SK-N-SH (cell line): ENCODE data around the gene BMPR1B. TPM values are rescaled to one million over a fixed set of nuclear protein-coding genes. Genes with fewer than 3 reads are reported as not detected.

Experiments used
- CTCF ChIA-PET: fragments of 300-600, 350-600 bp; formaldehyde crosslinking; extraction: SDS; loops from one replicate; lab custom pipeline; 2021; lab: Yijun Ruan, JAX
- POLR2A ChIA-PET: fragments of 350-600 bp; sonication (Branson Sonifier 250); formaldehyde crosslinking; extraction: SDS; loops from one replicate; lab custom pipeline; 2020; ENCODE audit warnings: antibody characterized with exemption, inconsistent platforms; lab: Yijun Ruan, JAX
- DNase-seq: peaks from one replicate; pipeline ENCODE4 v3.0.0; 2012
- H2AFZ ChIP-seq: fragments of 200-600 bp; sonication (generic); 2 replicates; pipeline ENCODE4 v1.8.1; 2016; ENCODE audit warnings: antibody characterized with exemption, mild to moderate bottlenecking, low read depth
- H3F3A ChIP-seq: fragments of 200-600 bp; sonication (generic); replicated peaks from 2 replicates; pipeline ENCODE3; 2016; ENCODE audit warnings: antibody characterized with exemption, mild to moderate bottlenecking; ENCODE audit not compliant: insufficient read depth
- H3K27ac ChIP-seq, 2 experiments: fragments of 200-500 bp in 1 of 2; fragments of 200-600 bp in 1 of 2; sonication (Bioruptor generic) in 1 of 2; sonication (generic), shearing (Covaris generic) in 1 of 2; 2 replicates each; pipeline versions ENCODE4 v1.5.1 to v1.6.1; 2014 to 2016; ENCODE audit warnings: low read depth in 2 of 2, inconsistent platforms in 1 of 2, low read length in 1 of 2, mild to moderate bottlenecking in 1 of 2, mixed read lengths in 1 of 2
- H3K27me3 ChIP-seq: fragments of 200-600 bp; sonication (generic), shearing (Covaris generic); 2 replicates; pipeline ENCODE4 v1.6.1; 2016; ENCODE audit warnings: mixed run types; ENCODE audit not compliant: insufficient read depth
- H3K36me3 ChIP-seq, 2 experiments: fragments of 200-500 bp in 1 of 2; fragments of 200-600 bp in 1 of 2; sonication (Bioruptor generic) in 1 of 2; sonication (generic) in 1 of 2; replicated peaks in 1 of 2; 2 replicates each; pipeline versions ENCODE3 to v1.5.1; 2014 to 2016; ENCODE audit warnings: low read length in 1 of 2, mild to moderate bottlenecking in 1 of 2; ENCODE audit not compliant: insufficient read depth in 2 of 2, control insufficient read depth in 1 of 2
- H3K4me1 ChIP-seq, 2 experiments: fragments of 200-500 bp in 1 of 2; fragments of 200-600 bp in 1 of 2; sonication (Bioruptor generic) in 1 of 2; sonication (generic), shearing (Covaris generic) in 1 of 2; 2 replicates each; pipeline versions ENCODE4 v1.5.1 to v1.6.1; 2014 to 2016; ENCODE audit warnings: low read depth in 1 of 2, low read length in 1 of 2, mixed run types in 1 of 2; ENCODE audit not compliant: insufficient read depth in 2 of 2, control insufficient read depth in 1 of 2
- H3K4me2 ChIP-seq: fragments of 200-600 bp; sonication (generic), shearing (Covaris generic); 2 replicates; pipeline ENCODE4 v1.6.1; 2017; ENCODE audit warnings: mixed run types
- H3K4me3 ChIP-seq, 2 experiments: fragments of 200-500 bp in 1 of 2; fragments of 200-600 bp in 1 of 2; sonication (Bioruptor generic) in 1 of 2; sonication (generic), shearing (Covaris generic) in 1 of 2; 2 replicates each; pipeline versions ENCODE4 v1.5.1 to v1.8.1; 2014 to 2016; ENCODE audit warnings: low read depth in 2 of 2, inconsistent platforms in 1 of 2, low read length in 1 of 2, mild to moderate bottlenecking in 1 of 2, mixed read lengths in 1 of 2, moderate library complexity in 1 of 2
- H3K79me2 ChIP-seq: fragments of 200-600 bp; sonication (generic); 2 replicates; pipeline ENCODE4 v1.8.1; 2017; ENCODE audit warnings: mild to moderate bottlenecking; ENCODE audit not compliant: insufficient read depth
- H3K9ac ChIP-seq: fragments of 200-600 bp; sonication (generic); 2 replicates; pipeline ENCODE4 v1.6.1; 2017; ENCODE audit warnings: mixed run types
- H3K9me2 ChIP-seq: fragments of 200-600 bp; sonication (generic); 2 replicates; pipeline ENCODE4 v1.6.1; 2017; ENCODE audit warnings: mixed run types
- H3K9me3 ChIP-seq: fragments of 200-600 bp; sonication (generic); 2 replicates; pipeline ENCODE4 v1.6.1; 2017; ENCODE audit warnings: mixed run types, mild to moderate bottlenecking, moderate library complexity
- H4K20me1 ChIP-seq: fragments of 200-600 bp; sonication (generic); 2 replicates; pipeline ENCODE4 v1.6.1; 2017; ENCODE audit warnings: mild to moderate bottlenecking, mixed run types; ENCODE audit not compliant: insufficient read depth
- CHD2 ChIP-seq: fragments of 150-350 bp; IDR thresholded peaks from 2 replicates; pipeline ENCODE4 v1.6.1; 2018; ENCODE audit warnings: low read length; ENCODE audit not compliant: partially characterized antibody
- ELF1 ChIP-seq: IDR thresholded peaks from 2 replicates; pipeline ENCODE4 v1.4.0; 2012
- EP300 ChIP-seq, 2 experiments: IDR thresholded peaks; 2 replicates each; pipeline versions ENCODE4 v1.4.0 to v1.6.1; 2012; ENCODE audit warnings: borderline replicate concordance in 1 of 2, low read depth in 1 of 2, low read length in 1 of 2
- FOXJ3 ChIP-seq: sonication (generic); formaldehyde crosslinking; IDR thresholded peaks from 2 replicates; pipeline ENCODE4 v1.5.1; 2020; ENCODE audit warnings: mild to moderate bottlenecking, missing genetic modification reagents
- GABPA ChIP-seq: IDR thresholded peaks from 2 replicates; pipeline ENCODE4 v1.4.0; 2012; ENCODE audit warnings: low read depth, mild to moderate bottlenecking
- PBX3 ChIP-seq: IDR thresholded peaks from 2 replicates; pipeline ENCODE4; 2012
- RAD21 ChIP-seq: IDR thresholded peaks from 2 replicates; pipeline ENCODE4 v1.6.1; 2012; ENCODE audit warnings: mild to moderate bottlenecking, low read length
- SIN3A ChIP-seq: IDR thresholded peaks from 2 replicates; pipeline ENCODE4 v1.6.1; 2012; ENCODE audit warnings: low read depth, mild to moderate bottlenecking, low read length, moderate library complexity, borderline replicate concordance
- TCF12 ChIP-seq: IDR thresholded peaks from 2 replicates; pipeline ENCODE4 v1.4.0; 2012
- WGBS: methylation state at CpG from one replicate; pipeline ENCODE4 v1.1.6; 2017; ENCODE audit warnings: low lambda C conversion rate; 5-methylcytosine and 5-hydroxymethylcytosine counted together
- polyA plus RNA-seq, 3 experiments: library from polyadenylated mRNA; depleted of rRNA; stranded (reverse); fragments of >200 nt; gene quantifications; 2 replicates each; pipeline ENCODE4 v1.2.3, GENCODE V29; 2012
- TF ChIP-seq, protein P1 (sequence below): IDR thresholded peaks from 2 replicates; pipeline ENCODE4 v1.4.0; 2012; ENCODE audit warnings: low read depth
- TF ChIP-seq, protein P2 (sequence below): IDR thresholded peaks from 2 replicates; pipeline ENCODE4 v1.6.1; 2012; ENCODE audit warnings: mild to moderate bottlenecking, low read depth, low read length, moderate library complexity

BMPR1B gene
- polyA plus RNA-seq, 1 of the 3 experiments (the other 2 are of a cell fraction), result 0.16 TPM

- no peaks in the 10 kb centered on the region for H3K79me2 ChIP-seq
- no peaks in the 10 kb centered on the region for H3K9me3 ChIP-seq
- no peaks in the 10 kb centered on the region for H3F3A ChIP-seq
- no peak for DNase-seq
- no peak for TF ChIP-seq GABPA
- no peak for TF ChIP-seq SIN3A
- TF ChIP-seq PBX3, result no peak
- TF ChIP-seq CHD2, result no peak
- no peak for TF ChIP-seq ELF1
- no peak for TF ChIP-seq RAD21
- H3K27ac ChIP-seq, result no peak overlapping the region
- peaks cover 0 to 2% of the 10 kb centered on the region in 2 experiments; a peak in 1 of 4 replicates for H3K4me1 ChIP-seq
- no peak overlapping the region for H3K4me2 ChIP-seq
- no peaks in the 10 kb centered on the region for H3K9me2 ChIP-seq
- no peak overlapping the region for H2AFZ ChIP-seq
- 46% methylated on average over 1 of the region's 1 CpG for WGBS
- H3K36me3 ChIP-seq, result no peaks in the 10 kb centered on the region
- H3K9ac ChIP-seq, result no peak overlapping the region
- no peaks in the 10 kb centered on the region for H3K27me3 ChIP-seq
- CTCF ChIA-PET, result interaction anchor here (1.3 kb wide), 1 partner anchor 290 kb away, joined by 3 read pairs; no protein-coding TSS in a partner anchor
- POLR2A ChIA-PET, result no interaction called here
- no peak overlapping the region for H3K4me3 ChIP-seq
- no peaks in the 10 kb centered on the region for H4K20me1 ChIP-seq
Observed at GRCh38 chr4:94911106-94911505, 153.4 kb downstream of the BMPR1B start.

DNA sequence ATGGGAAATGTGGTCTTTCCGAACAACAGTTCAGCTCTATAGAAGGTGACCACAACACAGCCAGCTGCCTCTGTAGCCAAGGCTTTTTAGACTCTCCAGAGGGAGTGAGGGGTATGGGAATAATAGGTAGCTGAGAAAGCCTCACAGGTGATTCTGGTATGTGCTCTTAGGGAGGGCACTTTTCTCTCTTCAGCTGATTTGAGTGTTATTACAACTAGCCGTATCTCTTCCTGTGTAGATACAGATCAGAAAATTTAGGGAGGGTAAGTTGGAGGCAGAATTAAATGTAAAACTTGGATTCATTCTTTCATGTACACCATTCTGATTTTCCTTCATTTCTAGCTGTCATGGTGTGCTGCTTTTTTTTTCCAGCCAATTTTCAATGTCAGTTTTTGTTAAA, 154.9 kb downstream of the BMPR1B start:
- CTCF ChIA-PET, result no interaction called here
- POLR2A ChIA-PET, result no interaction called here
- H3K36me3 ChIP-seq, result no peaks in the 10 kb centered on the region
- no peak overlapping the region for H3K27ac ChIP-seq
- H3K79me2 ChIP-seq, result no peaks in the 10 kb centered on the region
- no peak for DNase-seq
- no peak overlapping the region for H3K9ac ChIP-seq
- H3K4me1 ChIP-seq, result peaks cover 0 to 2% of the 10 kb centered on the region in 2 experiments; a peak in 1 of 4 replicates
- no peaks in the 10 kb centered on the region for H3F3A ChIP-seq
- no peaks in the 10 kb centered on the region for H3K9me2 ChIP-seq
- no peaks in the 10 kb centered on the region for H3K27me3 ChIP-seq
- no peak overlapping the region for H3K4me2 ChIP-seq
- H3K9me3 ChIP-seq, result no peaks in the 10 kb centered on the region
- H2AFZ ChIP-seq, result no peak overlapping the region
- no peaks in the 10 kb centered on the region for H4K20me1 ChIP-seq
- 87% methylated on average over 2 of the region's 2 CpGs for WGBS
- TF ChIP-seq, protein P1, sequence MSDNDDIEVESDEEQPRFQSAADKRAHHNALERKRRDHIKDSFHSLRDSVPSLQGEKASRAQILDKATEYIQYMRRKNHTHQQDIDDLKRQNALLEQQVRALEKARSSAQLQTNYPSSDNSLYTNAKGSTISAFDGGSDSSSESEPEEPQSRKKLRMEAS, result no peak
- TF ChIP-seq TCF12, result no peak
- no peak for TF ChIP-seq EP300 (IDR thresholded peaks at IDR 0.05; ENCODE audit: borderline replicate concordance in 1 of 2, low read depth in 1 of 2, low read length in 1 of 2)
- no peak for TF ChIP-seq FOXJ3 (CRISPR knock-in tag)
- TF ChIP-seq, protein P2, sequence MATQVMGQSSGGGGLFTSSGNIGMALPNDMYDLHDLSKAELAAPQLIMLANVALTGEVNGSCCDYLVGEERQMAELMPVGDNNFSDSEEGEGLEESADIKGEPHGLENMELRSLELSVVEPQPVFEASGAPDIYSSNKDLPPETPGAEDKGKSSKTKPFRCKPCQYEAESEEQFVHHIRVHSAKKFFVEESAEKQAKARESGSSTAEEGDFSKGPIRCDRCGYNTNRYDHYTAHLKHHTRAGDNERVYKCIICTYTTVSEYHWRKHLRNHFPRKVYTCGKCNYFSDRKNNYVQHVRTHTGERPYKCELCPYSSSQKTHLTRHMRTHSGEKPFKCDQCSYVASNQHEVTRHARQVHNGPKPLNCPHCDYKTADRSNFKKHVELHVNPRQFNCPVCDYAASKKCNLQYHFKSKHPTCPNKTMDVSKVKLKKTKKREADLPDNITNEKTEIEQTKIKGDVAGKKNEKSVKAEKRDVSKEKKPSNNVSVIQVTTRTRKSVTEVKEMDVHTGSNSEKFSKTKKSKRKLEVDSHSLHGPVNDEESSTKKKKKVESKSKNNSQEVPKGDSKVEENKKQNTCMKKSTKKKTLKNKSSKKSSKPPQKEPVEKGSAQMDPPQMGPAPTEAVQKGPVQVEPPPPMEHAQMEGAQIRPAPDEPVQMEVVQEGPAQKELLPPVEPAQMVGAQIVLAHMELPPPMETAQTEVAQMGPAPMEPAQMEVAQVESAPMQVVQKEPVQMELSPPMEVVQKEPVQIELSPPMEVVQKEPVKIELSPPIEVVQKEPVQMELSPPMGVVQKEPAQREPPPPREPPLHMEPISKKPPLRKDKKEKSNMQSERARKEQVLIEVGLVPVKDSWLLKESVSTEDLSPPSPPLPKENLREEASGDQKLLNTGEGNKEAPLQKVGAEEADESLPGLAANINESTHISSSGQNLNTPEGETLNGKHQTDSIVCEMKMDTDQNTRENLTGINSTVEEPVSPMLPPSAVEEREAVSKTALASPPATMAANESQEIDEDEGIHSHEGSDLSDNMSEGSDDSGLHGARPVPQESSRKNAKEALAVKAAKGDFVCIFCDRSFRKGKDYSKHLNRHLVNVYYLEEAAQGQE, result no peak
- no peak overlapping the region for H3K4me3 ChIP-seq
